Activated B cell treated with CpG ODN at 0.5 μM for 24 hours (primary cell): ENCODE results near the gene ITPRIPL2. TPM values are rescaled to one million over a fixed set of nuclear protein-coding genes. Genes with fewer than 3 reads are reported as not detected.

Source experiments
- ATAC-seq: fragments of 200-7000 bp; cut with Tn5 transposase; one replicate; pipeline ENCODE4 v1.10.0; 2021; ENCODE audit warnings: low read depth, mild to moderate bottlenecking, moderate library complexity
- CTCF ChIA-PET: fragments of 350-600 bp; sonication (Branson Sonifier 250); formaldehyde crosslinking; loops from one replicate; lab custom pipeline; 2021; ENCODE audit warnings: antibody characterized with exemption; lab: Charles Lee
- POLR2A ChIA-PET: fragments of 350-600 bp; sonication (Branson Sonifier 250); formaldehyde crosslinking; loops from one replicate; lab custom pipeline; 2021; ENCODE audit warnings: antibody characterized with exemption; lab: Charles Lee
- DNase-seq: peaks from one replicate; pipeline ENCODE4 v3.0.0; 2022
- H3K27ac Mint-ChIP-seq: one replicate; pipeline ENCODE4 v1.8.0; 2020; ENCODE audit warnings: mixed read lengths
- H3K27me3 Mint-ChIP-seq: one replicate; pipeline ENCODE4 v1.8.0; 2021; ENCODE audit warnings: mixed read lengths
- H3K36me3 Mint-ChIP-seq: one replicate; pipeline ENCODE4 v1.8.0; 2021; ENCODE audit warnings: low read depth, mixed read lengths
- H3K4me1 Mint-ChIP-seq: one replicate; pipeline ENCODE4 v1.8.0; 2021; ENCODE audit warnings: mixed read lengths
- H3K4me3 Mint-ChIP-seq: one replicate; pipeline ENCODE4 v1.8.0; 2020; ENCODE audit warnings: mild to moderate bottlenecking, mixed read lengths
- H3K9me3 Mint-ChIP-seq: one replicate; pipeline ENCODE4 v1.8.0; 2020; ENCODE audit warnings: mixed read lengths
- CTCF ChIP-seq: fragments of 200-600 bp; IDR thresholded peaks from one replicate; pipeline ENCODE4 v1.8.0; 2022; ENCODE audit warnings: antibody characterized with exemption, mild to moderate bottlenecking
- intact Hi-C: fragments of 100-400 bp; cut with micrococcal nuclease; formaldehyde crosslinking; loops from one replicate; pipeline ENCODE4 v1.15.1; 2024
- total RNA-seq: library from RNA; stranded (reverse); gene quantifications from 2 replicates; pipeline ENCODE4 v1.2.3, GENCODE V29; 2022

ITPRIPL2 gene
- total RNA-seq, 1 donor from 2014 or later: 8.3 TPM

- Mint-ChIP-seq H3K27me3 (no peaks in the 10 kb centered on the region), H3K27ac (no peak overlapping the region), H3K4me3 (no peak overlapping the region), H3K4me1 (peaks cover 18% of the 10 kb centered on the region), H3K9me3 (peaks cover 10% of the 10 kb centered on the region), H3K36me3 (no peaks in the 10 kb centered on the region)
- POLR2A ChIA-PET: interaction anchor here (1.0 kb wide), 1 partner anchor 25 kb away, joined by 3 read pairs; the partner anchor contains the start of gene COQ7
- TF ChIP-seq CTCF: no peak
- CTCF ChIA-PET: no interaction called here
- DNase-seq (no peak), ATAC-seq (no peak)
- intact Hi-C loops: no loop called here
Observed at GRCh38 chr16:19092653-19093410, 20.9 kb upstream of the ITPRIPL2 start.

DNA sequence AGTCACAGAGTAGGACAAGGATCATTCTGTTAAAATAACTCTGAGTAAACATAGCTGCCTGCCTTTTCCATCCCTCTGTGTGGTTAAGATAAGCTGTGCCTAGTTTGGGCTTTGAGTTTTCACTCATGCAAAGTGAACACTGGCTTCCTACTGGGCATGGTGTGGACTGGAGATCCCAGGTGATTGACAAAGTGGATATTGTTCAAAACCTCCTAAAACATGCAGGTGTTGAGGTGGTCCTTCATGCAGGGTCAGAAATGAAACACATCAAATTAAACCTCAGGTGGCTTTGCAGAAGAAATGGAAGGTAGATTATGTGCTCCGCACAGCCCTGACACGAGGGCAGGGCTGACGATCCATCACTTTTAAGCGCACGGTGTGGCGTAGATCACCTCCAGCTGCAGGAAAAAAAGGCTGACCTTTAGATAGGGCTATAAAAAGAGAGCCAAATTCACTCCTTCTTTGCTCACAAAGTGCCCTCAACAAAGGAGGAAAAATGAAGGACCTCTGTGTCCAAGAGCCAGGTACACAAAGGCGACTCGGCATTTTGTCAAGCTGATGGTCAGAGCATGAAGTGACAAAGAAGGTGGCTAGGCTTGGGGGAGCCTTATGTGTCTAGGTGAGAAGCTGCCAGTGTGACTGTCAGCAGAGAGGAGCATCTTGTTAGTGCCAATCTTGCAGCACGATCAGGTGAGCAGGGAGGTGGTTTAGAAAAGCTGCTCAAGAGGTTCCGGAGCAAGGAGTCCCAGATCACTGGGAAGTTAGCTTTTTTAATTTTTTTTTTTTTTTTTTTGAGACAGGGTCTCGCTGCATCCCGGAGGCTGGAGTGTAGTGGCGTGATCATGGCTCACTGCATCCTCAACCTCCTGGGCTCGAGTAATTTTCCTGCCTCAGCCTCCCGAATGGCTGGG lies 19.9 kb upstream of the ITPRIPL2 start:
- POLR2A ChIA-PET: interaction anchor here (1.0 to 1.4 kb wide), 2 partner anchors 26 to 428 kb away, joined by 3 to 12 read pairs; partner anchors contain the start of genes COQ7 and GDE1
- intact Hi-C loops: no loop called here
- Mint-ChIP-seq H3K27ac (no peak overlapping the region), H3K27me3 (no peaks in the 10 kb centered on the region), H3K4me3 (no peak overlapping the region), H3K36me3 (no peaks in the 10 kb centered on the region), H3K9me3 (peaks cover 12% of the 10 kb centered on the region), H3K4me1 (peaks cover 18% of the 10 kb centered on the region)
- no peak for DNase-seq
- no peak for TF ChIP-seq CTCF
- CTCF ChIA-PET: interaction anchor here (1.1 to 1.4 kb wide), 3 partner anchors 38 to 409 kb away, joined by 3 to 4 read pairs (median 3); no protein-coding TSS in a partner anchor
- no peak for ATAC-seq

DNA sequence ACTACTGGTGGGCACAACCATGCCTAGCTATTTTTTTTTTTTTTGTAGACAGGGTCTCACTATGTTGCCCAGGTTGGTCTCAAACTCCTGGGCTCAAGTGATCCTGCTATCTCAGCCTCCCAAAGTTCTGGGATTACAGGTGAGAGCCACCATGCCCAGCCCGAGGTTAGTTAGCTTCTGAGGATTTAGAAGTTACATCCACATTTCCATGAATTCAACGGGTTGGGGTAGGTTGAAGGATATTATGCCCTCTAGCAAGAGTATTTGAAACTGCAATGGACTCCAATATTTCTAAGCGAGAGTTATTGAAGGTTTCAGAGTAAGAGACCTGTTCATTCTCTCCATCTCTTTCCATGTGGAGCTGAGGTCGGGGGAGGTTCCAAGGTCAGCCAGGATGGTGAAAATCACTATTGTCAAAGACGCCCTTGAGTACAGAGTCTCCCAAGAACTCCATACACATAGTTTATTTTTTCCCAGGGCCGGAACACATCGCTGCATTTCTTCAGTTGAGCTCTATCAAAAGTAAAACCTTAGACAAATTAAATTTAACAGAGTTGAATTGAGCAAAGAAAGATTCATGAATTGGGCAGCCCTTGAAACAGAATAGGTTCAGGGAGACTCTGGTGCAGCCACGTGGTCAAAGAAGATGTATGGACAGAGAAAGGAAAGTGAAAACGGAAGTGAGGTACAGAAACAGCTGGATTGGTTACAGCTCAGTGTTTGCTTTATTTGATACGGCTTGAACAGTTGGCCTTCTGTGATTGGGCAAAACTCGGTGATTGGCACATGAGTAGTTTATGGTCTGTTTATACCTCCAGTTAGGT lies 19.0 kb upstream of the ITPRIPL2 start:
- Mint-ChIP-seq H3K9me3 (peaks cover 12% of the 10 kb centered on the region), H3K4me1 (peaks cover 18% of the 10 kb centered on the region), H3K4me3 (no peak overlapping the region), H3K27ac (no peak overlapping the region), H3K36me3 (no peaks in the 10 kb centered on the region), H3K27me3 (no peaks in the 10 kb centered on the region)
- ATAC-seq (peak; percentile 65), DNase-seq (no peak)
- POLR2A ChIA-PET: interaction anchor here (1.2 to 1.4 kb wide), 4 partner anchors 23 to 427 kb away, joined by 3 to 12 read pairs (median 4); partner anchors contain the start of gene GDE1
- CTCF ChIA-PET: interaction anchor here (1.1 to 1.4 kb wide), 3 partner anchors 37 to 408 kb away, joined by 3 to 4 read pairs (median 3); no protein-coding TSS in a partner anchor
- intact Hi-C loops: loop anchor here (5.0 kb wide), 1 partner anchor 38 kb away; no protein-coding TSS in a partner anchor
- no peak for TF ChIP-seq CTCF

DNA sequence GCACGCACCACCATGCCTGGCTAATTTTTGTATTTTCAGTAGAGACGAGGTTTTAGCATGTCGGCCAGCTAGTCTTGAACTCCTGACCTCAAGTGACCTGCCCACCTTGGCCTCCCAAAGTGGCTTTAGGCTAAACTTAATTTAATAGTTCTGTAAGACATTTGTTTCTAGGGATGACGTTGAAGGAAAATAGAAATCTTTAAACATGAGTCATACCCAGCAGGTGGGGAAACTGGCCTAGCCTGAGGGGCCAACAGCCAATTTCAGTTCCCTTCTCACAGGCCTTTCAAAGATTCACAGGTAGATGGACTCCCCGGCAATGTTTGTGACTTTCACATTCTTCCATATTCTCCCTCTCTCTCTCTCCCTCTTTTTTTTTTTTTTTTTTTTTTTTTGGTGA lies 18.1 kb upstream of the ITPRIPL2 start:
- no peak for TF ChIP-seq CTCF
- Mint-ChIP-seq H3K4me3 (no peak overlapping the region), H3K4me1 (peaks cover 18% of the 10 kb centered on the region), H3K27ac (peak overlapping the region; percentile 16), H3K36me3 (no peaks in the 10 kb centered on the region), H3K9me3 (peaks cover 12% of the 10 kb centered on the region), H3K27me3 (no peaks in the 10 kb centered on the region)
- CTCF ChIA-PET: no interaction called here
- POLR2A ChIA-PET: interaction anchor here (0.7 to 1.3 kb wide), 4 partner anchors 22 to 116 kb away, joined by 3 to 6 read pairs (median 3); no protein-coding TSS in a partner anchor
- peak; percentile 71 for ATAC-seq
- no peak for DNase-seq
- intact Hi-C loops: loop anchor here (5.0 kb wide), 1 partner anchor 37 kb away; no protein-coding TSS in a partner anchor
